PC-3 (cell line): ENCODE measurements around the gene KDM3B. TPM values are rescaled to one million over a fixed set of nuclear protein-coding genes. Genes with fewer than 3 reads are reported as not detected.

Experiments
- ATAC-seq: fragments of 200-7000 bp; cut with Tn5 transposase; 2 replicates; pipeline ENCODE4 v1.9.1; 2020; ENCODE audit warnings: mild to moderate bottlenecking, moderate library complexity
- BruUV-seq: library from RNA; stranded (reverse); fragments of 400-500 nt; replicated peaks from 2 replicates; lab custom pipeline; 2021; lab: Mats Ljungman, UMichigan
- CTCF ChIA-PET: fragments of 300-600 bp; sonication (Branson Sonifier 250); formaldehyde crosslinking; loops from one replicate; lab custom pipeline; 2022; ENCODE audit warnings: antibody characterized with exemption; lab: Charles Lee
- POLR2A ChIA-PET: fragments of 300-600 bp; sonication (Branson Sonifier 250); formaldehyde crosslinking; loops from one replicate; lab custom pipeline; 2022; ENCODE audit warnings: antibody characterized with exemption; ENCODE audit not compliant: unreplicated experiment; lab: Charles Lee
- DNase-seq: peaks from one replicate; pipeline ENCODE4 v3.0.0-alpha.2; 2015
- H2AFZ ChIP-seq: fragments of 300-600 bp; sonication (generic); 2 replicates; pipeline ENCODE4 v1.6.0; 2016; ENCODE audit warnings: antibody characterized with exemption, low read length
- H3F3A ChIP-seq: fragments of 300-600 bp; sonication (generic); one replicate; pipeline ENCODE4 v1.6.0; 2017; ENCODE audit warnings: antibody characterized with exemption, low read length, control low read depth, mild to moderate bottlenecking; ENCODE audit not compliant: unreplicated experiment
- H3K27ac ChIP-seq: fragments of 300-600 bp; sonication (generic); 2 replicates; pipeline ENCODE4 v1.5.1; 2016; ENCODE audit warnings: mild to moderate bottlenecking, low read length
- H3K27me3 ChIP-seq: fragments of 300-600 bp; sonication (generic); 2 replicates; pipeline ENCODE4 v1.6.1; 2016; ENCODE audit warnings: low read length, mixed read lengths
- H3K36me3 ChIP-seq: fragments of 300-600 bp; sonication (generic); 2 replicates; pipeline ENCODE4 v1.6.1; 2016; ENCODE audit warnings: low read depth, mixed run types, low read length, mixed read lengths
- H3K4me1 ChIP-seq: fragments of 300-600 bp; sonication (generic); 2 replicates; pipeline ENCODE4 v1.5.1; 2016; ENCODE audit warnings: low read length; ENCODE audit not compliant: insufficient read depth
- H3K4me2 ChIP-seq: fragments of 300-600 bp; sonication (generic); 2 replicates; pipeline ENCODE4 v1.6.0; 2016; ENCODE audit warnings: low read length
- H3K4me3 ChIP-seq: fragments of 300-600 bp; sonication (generic); 2 replicates; pipeline ENCODE4 v1.5.1; 2016; ENCODE audit warnings: mild to moderate bottlenecking, low read length, mixed read lengths
- H3K79me2 ChIP-seq: fragments of 300-600 bp; sonication (generic); 2 replicates; pipeline ENCODE4 v1.6.1; 2017; ENCODE audit warnings: low read length, mixed read lengths
- H3K9ac ChIP-seq: fragments of 300-600 bp; sonication (generic); 2 replicates; pipeline ENCODE4 v1.6.0; 2016; ENCODE audit warnings: mild to moderate bottlenecking, low read length
- H3K9me2 ChIP-seq: fragments of 300-600 bp; sonication (generic); replicated peaks from 2 replicates; pipeline ENCODE4 v1.6.1; 2016; ENCODE audit warnings: mixed run types, low read length, mixed read lengths
- H3K9me3 ChIP-seq: fragments of 300-600 bp; sonication (generic); 2 replicates; pipeline ENCODE4 v1.6.1; 2016; ENCODE audit warnings: low read length, mixed read lengths
- H4K20me1 ChIP-seq: fragments of 300-600 bp; sonication (generic); 2 replicates; pipeline ENCODE4 v1.6.1; 2016; ENCODE audit warnings: low read length, mixed read lengths
- CTCF ChIP-seq: fragments of 300-600 bp; sonication (generic); conservative IDR thresholded peaks from 2 replicates; pipeline ENCODE4 v1.5.1; 2017; ENCODE audit warnings: antibody characterized with exemption, low read depth, mild to moderate bottlenecking, low read length
- EZH2 ChIP-seq: fragments of 300-600 bp; sonication (generic); IDR thresholded peaks from one replicate; pipeline ENCODE4 v1.6.1; 2017; ENCODE audit warnings: antibody characterized with exemption, mild to moderate bottlenecking, low read length; ENCODE audit not compliant: unreplicated experiment
- EZH2phosphoT487 ChIP-seq: fragments of 300-600 bp; sonication (generic); IDR thresholded peaks from 2 replicates; pipeline ENCODE4 v1.6.1; 2018; ENCODE audit warnings: mild to moderate bottlenecking, antibody characterized with exemption, low read length, borderline replicate concordance
- intact Hi-C: fragments of 100-400 bp; cut with micrococcal nuclease; formaldehyde crosslinking; loops from 2 replicates; pipeline ENCODE4 v1.9.0; 2023
- total RNA-seq: library from RNA; depleted of rRNA; stranded (reverse); fragments of >200 nt; gene quantifications from 2 replicates; pipeline ENCODE4 v1.2.3, GENCODE V29; 2014

Gene KDM3B
- total RNA-seq, 1 experiment from 2014 or later: 21.7 TPM

GRCh38 chr5:138461343-138462125, 109.0 kb downstream of the KDM3B start:
- ATAC-seq (no peak), DNase-seq (peak; percentile 27)
- Histone ChIP-seq H3K4me3 (no peak overlapping the region), H3F3A (no peaks in the 10 kb centered on the region), H3K9me2 (no peaks in the 10 kb centered on the region), H3K36me3 (no peaks in the 10 kb centered on the region), H3K27ac (no peak overlapping the region), H3K9me3 (no peaks in the 10 kb centered on the region), H3K4me1 (peaks cover 5% of the 10 kb centered on the region), H3K9ac (no peak overlapping the region), H2AFZ (no peak overlapping the region), H3K27me3 (peaks cover 11% of the 10 kb centered on the region), H3K4me2 (no peak overlapping the region), H4K20me1 (no peaks in the 10 kb centered on the region), H3K79me2 (no peaks in the 10 kb centered on the region)
- ChIA-PET POLR2A (no interaction called here), CTCF (no interaction called here)
- intact Hi-C loops: no loop called here
- BruUV-seq: no TSS peak
- TF ChIP-seq CTCF (no peak), EZH2 (no peak), EZH2phosphoT487 (no peak)

GRCh38 chr5:138463419-138464007, 111.0 kb downstream of the KDM3B start:
- Histone ChIP-seq H3K9me3 (no peaks in the 10 kb centered on the region), H3F3A (no peaks in the 10 kb centered on the region), H3K9ac (peak overlapping the region; percentile 81), H4K20me1 (no peaks in the 10 kb centered on the region), H3K4me3 (peak overlapping the region; percentile 71), H3K79me2 (no peaks in the 10 kb centered on the region), H3K4me2 (peak overlapping the region; percentile 98), H3K27me3 (peaks cover 16% of the 10 kb centered on the region), H2AFZ (peak overlapping the region; percentile 90), H3K4me1 (peaks cover 5% of the 10 kb centered on the region), H3K36me3 (no peaks in the 10 kb centered on the region), H3K9me2 (no peaks in the 10 kb centered on the region), H3K27ac (0 out of 2 replicates have a peak overlapping the region, but pooled peaks have one; percentile 32)
- DNase-seq (no peak), ATAC-seq (no peak)
- intact Hi-C loops: loop anchor here (1.0 kb wide), 2 partner anchors 40 to 80 kb away; partner anchors contain the start of gene ETF1
- TF ChIP-seq EZH2 (no peak), EZH2phosphoT487 (no peak), CTCF (no peak)
- ChIA-PET CTCF (interaction anchor here (0.6 kb wide), 1 partner anchor 250 kb away, joined by 11 read pairs; the partner anchor contains the start of gene CDC23), POLR2A (no interaction called here)
- BruUV-seq: TSS peak; percentile 69
